SU-DHL-6 (cell line): ENCODE results near the gene CHMP1B.

Experiments
- CTCF ChIP-seq: fragments of 200-600 bp; sonication (generic); IDR thresholded peaks from one replicate; pipeline ENCODE4 v1.5.1; 2017; ENCODE audit warnings: antibody characterized with exemption, mild to moderate bottlenecking, low read length, moderate library complexity; ENCODE audit not compliant: insufficient read depth, poor library complexity, severe bottlenecking
- EZH2phosphoT487 ChIP-seq: fragments of 200-600 bp; sonication (generic), shearing (Covaris generic); conservative IDR thresholded peaks from 2 replicates; pipeline ENCODE4 v1.6.1; 2018; ENCODE audit warnings: mild to moderate bottlenecking, antibody characterized with exemption, low read length, moderate library complexity, mixed read lengths

GRCh38 chr18:11865071-11865470, 13.9 kb downstream of the CHMP1B start:
- no peak for TF ChIP-seq CTCF
- no peak for TF ChIP-seq EZH2phosphoT487
